Measurements from ENCODE around the gene CDK11A.
"Not testable (repeated sequence)": the region's sequence is repeated elsewhere in the genome, so short reads cannot be mapped to it uniquely, and the experiment has no call there.

The CDK11A gene

GRCh38 chr1:1721201-1721600, 3.0 kb downstream of the CDK11A start:
- no peak for DNase-seq

- not testable (repeated sequence) for DNase-seq
Measured at GRCh38 chr1:1715109-1715883, 8.9 kb downstream of the CDK11A start.

- DNase-seq, result not testable (repeated sequence)
Measured at GRCh38 chr1:1707897-1708296, 16.3 kb downstream of the CDK11A start.

- not testable (repeated sequence) for DNase-seq
Measured at GRCh38 chr1:1707241-1707640, 16.9 kb downstream of the CDK11A start.

- DNase-seq, result not testable (repeated sequence)
Measured at GRCh38 chr1:1705623-1706022, 18.5 kb downstream of the CDK11A start.

- not testable (repeated sequence) for DNase-seq
Measured at GRCh38 chr1:1704284-1704957, 19.7 kb downstream of the CDK11A start.

GRCh38 chr1:1703796-1704195, 20.4 kb downstream of the CDK11A start:
- no peak for DNase-seq

- DNase-seq, result not testable (repeated sequence)
Measured at GRCh38 chr1:1702506-1702905, 21.7 kb downstream of the CDK11A start.

GRCh38 chr1:1700557-1700956, 23.6 kb downstream of the CDK11A start:
- DNase-seq, result not testable (repeated sequence)

GRCh38 chr1:1700067-1700466, 24.1 kb downstream of the CDK11A start:
- DNase-seq, result not testable (repeated sequence)

- not testable (repeated sequence) for DNase-seq
Measured at GRCh38 chr1:1699061-1699460, 25.1 kb downstream of the CDK11A start.

- not testable (repeated sequence) for DNase-seq
Measured at GRCh38 chr1:1697358-1698183, 26.6 kb downstream of the CDK11A start.

GRCh38 chr1:1696431-1697357, 27.5 kb downstream of the CDK11A start:
- not testable (repeated sequence) for DNase-seq

- DNase-seq, result peak; percentile 90 to 98 (median 94)
Measured at GRCh38 chr1:1692714-1693647, 31.2 kb downstream of the CDK11A start, which contains the start of gene SLC35E2B. Gene SLC35E2B (minus strand): TSS chr1:1692795. CDS start chr1:1676699, 16,096 bp downstream.

GRCh38 chr1:1692324-1692713, 31.8 kb downstream of the CDK11A start:
- peak; percentile 77 to 98 (median 93) for DNase-seq

- DNase-seq, result not testable (repeated sequence)
Measured at GRCh38 chr1:1691443-1691842, 32.7 kb downstream of the CDK11A start.

- DNase-seq, result not testable (repeated sequence)
Measured at GRCh38 chr1:1689526-1689925, 34.6 kb downstream of the CDK11A start.

- DNase-seq, result no peak
Measured at GRCh38 chr1:1687846-1688245, 36.3 kb downstream of the CDK11A start.

GRCh38 chr1:1684031-1684681, 40.0 kb downstream of the CDK11A start:
- DNase-seq, result no peak

Measured in stimulated activated naive CD4-positive, alpha-beta T cell (primary cell).